GM18508 (cell line): ENCODE measurements around the gene VWCE.

Source experiments
- ATAC-seq: cut with Tn5 transposase; IDR thresholded peaks from one replicate; pipeline ENCODE4 v1.9.1; 2021; ENCODE audit warnings: moderate number of reproducible peaks; ENCODE audit not compliant: insufficient read depth, unreplicated experiment

The VWCE gene

GRCh38 chr11:61287338-61287977 is 7.7 kb downstream of the VWCE start:
- no peak for ATAC-seq

DNA sequence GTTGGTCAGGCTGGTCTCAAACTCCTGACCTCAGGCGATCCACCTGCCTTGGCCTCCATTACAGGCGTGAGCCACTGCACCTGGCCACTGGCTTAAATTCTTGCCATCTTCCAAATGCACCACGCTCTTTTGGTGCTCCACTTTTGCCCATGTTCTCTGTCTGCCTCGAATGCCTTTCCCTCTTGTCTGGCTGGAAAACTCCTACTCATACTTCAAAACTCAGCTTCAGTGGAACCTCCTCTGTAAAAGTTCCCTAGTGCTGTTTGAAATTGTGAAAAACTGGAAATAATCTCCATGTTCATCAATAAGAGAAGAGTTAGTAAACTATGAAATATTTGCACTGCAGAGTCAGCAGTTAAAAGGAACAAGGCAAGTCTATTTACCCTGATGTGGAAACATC is 11.5 kb downstream of the VWCE start:
- no peak for ATAC-seq

DNA sequence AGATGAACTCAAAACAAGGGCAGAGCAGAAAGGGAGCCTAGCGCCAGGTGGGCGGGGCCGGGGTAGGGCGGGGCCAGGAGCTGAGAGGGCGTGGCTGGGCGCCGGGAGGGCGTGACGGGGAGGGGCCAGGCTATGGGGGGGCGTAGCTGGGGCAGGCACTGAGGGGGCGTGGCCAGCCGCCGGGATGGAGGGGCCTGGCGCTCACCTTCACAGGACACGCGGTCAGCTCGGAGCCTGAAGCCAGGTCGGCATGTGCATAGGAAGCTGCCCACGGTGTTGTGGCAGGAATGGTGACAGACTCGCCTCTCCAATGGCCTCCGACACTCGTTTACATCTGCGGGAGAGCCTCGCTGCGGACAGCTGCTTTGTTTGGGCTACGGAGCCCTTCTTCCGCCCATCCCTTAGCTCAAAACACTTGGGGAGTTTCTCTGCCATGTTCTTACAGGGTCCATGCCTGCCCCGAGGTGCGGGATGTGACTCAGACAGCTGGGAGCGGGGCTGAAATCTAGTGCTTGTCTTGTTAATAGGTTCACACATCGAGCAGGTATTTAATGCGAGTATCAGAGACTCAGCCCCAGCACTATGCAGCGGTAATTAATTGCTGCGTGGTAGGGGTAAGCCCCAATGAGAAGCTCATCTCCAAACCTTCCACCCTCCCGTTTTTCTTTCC is 13.4 kb downstream of the VWCE start:
- ATAC-seq = no peak

- no peak for ATAC-seq
These were observed 14.1 kb downstream of the VWCE start for GRCh38 chr11:61280883-61281580.

DNA sequence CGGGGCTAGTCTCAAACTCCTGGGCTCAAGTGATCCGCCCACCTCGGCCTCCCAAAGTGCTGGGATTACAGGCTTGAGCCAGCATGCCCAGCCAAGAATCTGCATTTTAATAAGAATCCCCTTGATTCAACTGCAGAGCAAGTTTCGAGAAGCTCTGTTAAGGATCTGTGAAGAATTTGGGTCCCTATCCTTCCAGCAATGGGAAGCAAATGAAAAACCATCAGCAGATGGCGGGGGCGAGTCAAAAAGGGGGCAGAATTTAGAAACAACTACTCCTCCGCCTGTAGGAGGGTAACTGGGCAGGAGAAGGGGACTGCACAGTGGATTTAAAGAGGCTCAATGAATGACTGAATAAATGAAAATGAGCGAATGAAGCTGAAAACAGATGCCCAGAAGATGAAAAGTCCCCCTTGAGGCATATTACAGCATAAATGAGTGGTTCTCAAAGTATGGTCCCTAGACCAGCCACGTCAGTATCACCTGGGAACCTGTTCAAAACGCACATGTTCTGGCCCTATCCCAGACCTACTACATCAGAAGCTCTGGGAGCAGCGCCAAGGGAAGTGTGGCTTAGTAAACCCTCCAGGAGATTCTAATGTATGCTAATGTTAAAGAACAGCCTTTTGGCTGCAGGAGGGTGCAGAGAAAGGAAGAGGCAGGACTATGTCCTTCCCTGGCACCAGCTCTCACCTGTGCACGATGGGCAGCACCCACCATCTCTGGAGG is 15.0 kb downstream of the VWCE start:
- no peak for ATAC-seq

DNA sequence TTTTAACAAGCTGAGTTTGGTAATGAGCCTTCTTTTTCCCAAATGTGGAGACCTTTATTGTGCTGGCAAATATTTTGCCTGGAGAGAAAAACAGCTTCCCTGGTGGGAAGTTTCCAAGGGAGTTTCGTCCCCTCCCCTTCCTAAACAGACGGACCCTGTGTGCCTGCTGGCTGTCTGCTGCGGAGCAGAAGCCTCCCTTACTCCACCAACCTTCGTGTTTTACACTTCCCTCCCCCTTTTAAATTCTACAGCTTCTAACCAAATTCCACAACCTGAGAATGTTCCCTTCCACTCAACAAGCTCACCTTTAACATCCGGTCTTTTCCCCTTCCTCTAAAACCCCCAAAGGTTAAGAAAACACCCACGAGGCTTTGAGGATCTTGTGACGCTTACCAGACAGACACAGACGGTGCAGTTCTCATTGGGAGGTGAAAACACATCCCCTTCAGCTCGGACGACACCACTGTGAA is 17.1 kb downstream of the VWCE start:
- ATAC-seq = no peak

DNA sequence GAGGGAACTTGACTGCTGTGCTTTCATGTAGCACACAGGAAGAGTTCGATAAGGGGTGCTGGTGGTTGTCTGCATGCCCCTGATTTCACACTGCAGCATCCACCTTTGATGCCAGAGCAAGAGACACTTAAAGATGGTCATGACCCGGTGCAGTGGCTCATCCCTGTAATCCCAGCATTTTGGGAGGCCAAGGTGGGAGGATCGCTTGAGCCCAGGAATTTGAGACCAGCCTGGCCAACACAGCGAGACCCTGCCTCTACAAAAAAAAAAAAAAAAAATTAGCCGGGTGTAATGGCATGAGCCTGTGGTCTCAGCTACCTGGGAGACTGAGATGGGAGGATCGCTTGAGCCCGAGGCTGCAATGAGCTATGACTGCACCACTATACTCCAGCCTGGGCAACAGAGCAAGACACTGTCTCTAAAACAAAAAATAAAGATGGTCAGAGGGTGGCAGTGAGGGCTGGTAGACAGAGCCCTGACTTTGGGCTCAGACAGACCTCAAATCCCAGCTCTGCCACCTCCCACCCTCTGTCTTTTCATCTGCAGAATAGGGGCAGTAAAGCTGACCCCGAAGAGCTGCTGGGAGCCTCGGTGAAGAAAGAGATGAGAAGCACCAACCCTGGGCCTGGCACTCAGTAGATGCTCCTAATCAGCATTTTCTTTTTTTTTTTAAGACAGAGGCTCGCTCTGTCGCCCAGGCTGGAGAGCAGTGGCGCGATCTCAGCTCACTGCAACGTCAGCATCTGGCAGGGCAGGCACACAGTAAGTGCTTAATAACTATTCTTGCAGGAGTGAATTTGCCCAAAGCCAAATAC is 17.7 kb downstream of the VWCE start:
- ATAC-seq = no peak

- no peak for ATAC-seq
These were observed 19.9 kb downstream of the VWCE start for GRCh38 chr11:61275191-61275590.

GRCh38 chr11:61274084-61274483 is 21.0 kb downstream of the VWCE start:
- no peak for ATAC-seq

GRCh38 chr11:61273178-61274078 is 21.7 kb downstream of the VWCE start:
- no peak for ATAC-seq

GRCh38 chr11:61272731-61273130 is 22.4 kb downstream of the VWCE start:
- ATAC-seq = no peak

DNA sequence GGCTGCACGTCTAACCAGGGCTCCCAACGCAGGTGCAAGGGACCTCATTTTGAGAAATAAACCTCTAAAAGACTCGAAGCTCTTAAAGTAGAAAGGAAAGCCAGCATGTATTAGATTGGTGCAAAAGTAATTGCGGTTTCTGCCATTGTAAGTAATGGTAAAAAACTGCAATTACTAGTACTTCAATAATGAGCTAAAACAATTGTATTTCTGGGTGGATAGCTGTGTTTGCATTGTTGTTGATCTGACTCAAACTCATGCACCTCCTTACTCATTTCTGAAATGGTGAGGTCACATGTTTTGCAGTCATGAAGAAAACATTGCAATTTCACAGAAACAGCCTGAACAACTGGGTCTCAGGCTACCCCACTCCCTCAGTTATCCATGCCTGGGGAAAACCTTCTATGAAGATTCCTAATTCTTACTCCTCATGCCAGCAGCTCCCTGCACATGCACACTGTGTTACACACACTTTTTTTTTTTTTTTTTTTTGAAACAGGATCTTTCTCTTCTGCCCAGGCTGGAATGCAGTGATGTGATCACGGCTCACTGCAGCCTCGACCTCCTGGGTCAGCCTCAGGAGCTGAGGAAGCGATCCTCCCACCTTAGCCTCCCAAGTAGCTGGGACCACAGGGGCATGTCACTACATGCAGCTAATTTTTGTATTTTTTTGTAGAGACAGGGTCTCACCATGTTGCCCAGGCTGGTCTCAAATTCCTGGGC is 24.6 kb downstream of the VWCE start:
- ATAC-seq = no peak

GRCh38 chr11:61268588-61269250 is 26.4 kb downstream of the VWCE start:
- no peak for ATAC-seq

DNA sequence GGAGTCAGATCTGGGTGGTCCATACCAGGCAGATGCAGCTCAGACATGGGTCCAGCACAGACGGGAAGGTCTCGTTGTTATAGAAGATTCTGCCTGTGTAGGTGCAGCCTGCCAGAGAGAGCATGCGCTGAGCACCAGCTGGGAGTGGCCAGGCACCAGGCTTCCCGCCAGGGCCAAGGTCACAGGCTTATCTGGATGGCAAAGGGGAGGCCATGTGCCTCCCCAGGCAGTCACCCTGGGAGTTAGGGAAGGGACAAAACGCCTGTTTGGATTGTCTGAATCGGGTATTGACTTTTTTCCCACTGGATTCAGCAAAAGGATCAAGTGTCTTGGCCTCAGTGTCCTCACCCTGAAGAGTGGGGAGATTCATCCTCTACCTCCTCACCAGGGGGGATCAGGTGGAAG is 27.7 kb downstream of the VWCE start:
- no peak for ATAC-seq

DNA sequence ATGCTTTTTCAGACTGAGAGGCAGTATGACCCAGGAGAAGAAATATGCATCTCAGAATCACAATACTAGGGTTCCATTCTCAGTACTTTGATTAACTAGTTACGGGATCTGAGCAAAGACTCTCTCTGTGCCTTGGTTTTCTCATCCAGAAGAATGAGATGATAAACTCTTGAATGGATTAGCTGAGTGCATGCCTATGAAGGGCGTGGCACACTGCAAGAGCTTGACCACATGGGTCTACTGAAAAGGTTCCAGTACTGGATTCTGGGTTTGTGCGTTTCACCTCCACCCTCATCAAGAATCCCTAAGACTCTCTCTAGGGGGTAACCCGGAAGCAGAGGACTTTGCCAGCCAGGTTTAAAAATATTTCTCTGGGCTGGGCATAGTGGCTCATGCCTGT is 28.5 kb downstream of the VWCE start:
- ATAC-seq = no peak

DNA sequence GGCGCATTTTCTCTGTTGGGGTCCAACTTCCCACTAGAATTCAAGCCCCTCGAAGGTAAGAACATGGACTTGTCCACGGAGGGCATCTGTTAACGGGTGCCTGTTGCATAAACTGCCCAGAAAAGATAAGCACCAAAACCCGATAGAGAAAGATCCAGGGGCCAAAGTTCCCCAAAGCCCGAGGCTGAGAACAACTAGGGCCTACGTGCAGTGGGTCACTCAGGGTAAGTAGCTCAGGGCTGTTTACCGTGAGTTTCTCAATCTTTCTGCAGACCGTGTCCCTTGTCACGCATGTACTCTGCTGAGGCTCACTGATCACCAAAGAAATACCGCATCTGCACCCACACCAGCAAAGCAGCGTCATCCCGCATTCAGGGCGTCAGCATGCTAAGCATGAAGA is 29.8 kb downstream of the VWCE start:
- ATAC-seq = no peak

GRCh38 chr11:61264795-61265194 is 30.3 kb downstream of the VWCE start:
- ATAC-seq = no peak

DNA sequence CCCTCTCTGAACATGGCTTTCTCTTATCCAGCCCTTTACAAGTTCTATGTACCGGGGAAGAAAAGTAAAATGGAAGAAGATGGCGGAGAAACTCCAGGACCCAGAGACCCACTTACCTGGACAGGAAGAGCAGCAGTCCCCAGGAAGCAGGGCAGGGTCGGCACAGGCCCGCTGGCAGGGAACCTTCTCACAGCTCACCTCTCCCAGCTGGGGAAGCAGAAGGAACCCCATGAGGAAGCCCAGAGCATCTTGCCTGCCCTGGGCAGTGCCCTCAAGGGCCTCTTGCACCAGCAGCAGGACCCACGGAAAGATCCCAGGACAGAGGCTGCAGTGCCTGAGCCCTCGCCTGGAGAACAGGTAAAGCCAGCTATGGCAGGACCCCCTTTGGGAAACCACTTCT is 30.7 kb downstream of the VWCE start:
- ATAC-seq = no peak
